Measurements from ENCODE around the gene MUSK.
"Not testable (repeated sequence)": the region's sequence is repeated elsewhere in the genome, so short reads cannot be mapped to it uniquely, and the experiment has no call there.

MUSK gene

GRCh38 chr9:110762783-110763182 is 94.2 kb downstream of the MUSK start:
- DNase-seq (ENCODE audit: low read depth in 2 of 2), result no peak

GRCh38 chr9:110763568-110763967 is 95.0 kb downstream of the MUSK start:
- no peak for DNase-seq (ENCODE audit: low read depth in 2 of 2)

GRCh38 chr9:110764006-110764405 is 95.4 kb downstream of the MUSK start:
- DNase-seq (ENCODE audit: low read depth in 2 of 2), result no peak

- DNase-seq (ENCODE audit: low read depth in 2 of 2), result no peak
These were observed 97.3 kb downstream of the MUSK start for GRCh38 chr9:110765926-110766325.

GRCh38 chr9:110767559-110768063 is 99.0 kb downstream of the MUSK start:
- no peak for DNase-seq (ENCODE audit: low read depth in 2 of 2)

GRCh38 chr9:110768886-110769285 is 100.3 kb downstream of the MUSK start:
- no peak for DNase-seq (ENCODE audit: low read depth in 2 of 2)

- DNase-seq (ENCODE audit: low read depth in 2 of 2), result no peak
These were observed 101.1 kb downstream of the MUSK start for GRCh38 chr9:110769667-110770066.

GRCh38 chr9:110775724-110776123 is 107.1 kb downstream of the MUSK start:
- no peak for DNase-seq (ENCODE audit: low read depth in 2 of 2)

GRCh38 chr9:110776221-110776620 is 107.6 kb downstream of the MUSK start:
- DNase-seq (ENCODE audit: low read depth in 2 of 2), result no peak

GRCh38 chr9:110777196-110777875 is 108.7 kb downstream of the MUSK start:
- no peak for DNase-seq (ENCODE audit: low read depth in 2 of 2)

GRCh38 chr9:110777876-110778215 is 109.3 kb downstream of the MUSK start:
- no peak for DNase-seq (ENCODE audit: low read depth in 2 of 2)

- DNase-seq (ENCODE audit: low read depth in 2 of 2), result no peak
These were observed 114.1 kb downstream of the MUSK start for GRCh38 chr9:110782701-110783100.

- no peak for DNase-seq (ENCODE audit: low read depth in 2 of 2)
These were observed 115.7 kb downstream of the MUSK start for GRCh38 chr9:110784309-110784708.

GRCh38 chr9:110785166-110785565 is 116.6 kb downstream of the MUSK start:
- DNase-seq (ENCODE audit: low read depth in 2 of 2), result no peak

- DNase-seq (ENCODE audit: low read depth in 2 of 2), result not testable (repeated sequence)
These were observed 119.8 kb downstream of the MUSK start for GRCh38 chr9:110788396-110788795.

- no peak for DNase-seq (ENCODE audit: low read depth in 2 of 2)
These were observed 120.3 kb downstream of the MUSK start for GRCh38 chr9:110788871-110789270.

- DNase-seq (ENCODE audit: low read depth in 2 of 2), result no peak
These were observed 129.0 kb downstream of the MUSK start for GRCh38 chr9:110797611-110798010.

- DNase-seq (ENCODE audit: low read depth in 2 of 2), result no peak
These were observed 130.8 kb downstream of the MUSK start for GRCh38 chr9:110799396-110799795.

GRCh38 chr9:110801426-110801825 is 132.8 kb downstream of the MUSK start:
- no peak for DNase-seq (ENCODE audit: low read depth in 2 of 2)

- no peak for DNase-seq (ENCODE audit: low read depth in 2 of 2)
These were observed 133.9 kb downstream of the MUSK start for GRCh38 chr9:110802416-110803035.

GRCh38 chr9:110807956-110808598 is 139.5 kb downstream of the MUSK start:
- DNase-seq (ENCODE audit: low read depth in 2 of 2), result no peak

- DNase-seq (ENCODE audit: low read depth in 2 of 2), result no peak
These were observed 140.0 kb downstream of the MUSK start for GRCh38 chr9:110808599-110808980.

GRCh38 chr9:110809038-110809595 is 140.5 kb downstream of the MUSK start:
- DNase-seq (ENCODE audit: low read depth in 2 of 2), result no peak
